IMR-90 (cell line): ENCODE measurements around the gene RAC3. TPM values are rescaled to one million over a fixed set of nuclear protein-coding genes. Genes with fewer than 3 reads are reported as not detected.

Experiments
- ATAC-seq: fragments of 200-7000 bp; cut with Tn5 transposase; 2 replicates; pipeline ENCODE4 v1.9.1; 2020; ENCODE audit warnings: low read depth, mild to moderate bottlenecking, moderate library complexity
- BruUV-seq: library from RNA; stranded (reverse); fragments of 400-500 nt; replicated peaks from 2 replicates; lab custom pipeline; 2021; lab: Mats Ljungman, UMichigan
- CTCF ChIA-PET: fragments of 300-600 bp; formaldehyde crosslinking; extraction: SDS; loops from one replicate; lab custom pipeline; 2021; ENCODE audit warnings: antibody characterized with exemption; lab: Yijun Ruan, JAX
- POLR2A ChIA-PET: fragments of 300-600 bp; sonication (Branson Sonifier 250); formaldehyde crosslinking; loops from one replicate; lab custom pipeline; 2022; ENCODE audit warnings: antibody characterized with exemption; ENCODE audit not compliant: unreplicated experiment; lab: Charles Lee
- DNase-seq: peaks from one replicate; pipeline ENCODE4 v3.0.0; 2013
- H2AFZ ChIP-seq: replicated peaks from 2 replicates; pipeline ENCODE3; 2013; ENCODE audit warnings: low read length, mild to moderate bottlenecking; ENCODE audit not compliant: poor library complexity
- H2AK5ac ChIP-seq: 2 replicates; pipeline ENCODE4 v1.6.1; 2013; ENCODE audit warnings: low read depth, low read length, inconsistent platforms
- H2AK9ac ChIP-seq: replicated peaks from 2 replicates; pipeline ENCODE3; 2013; ENCODE audit warnings: mild to moderate bottlenecking, low read depth, low read length, moderate library complexity; ENCODE audit not compliant: poor library complexity
- H2BK120ac ChIP-seq: 2 replicates; pipeline ENCODE4 v1.6.1; 2013; ENCODE audit warnings: low read depth, low read length, inconsistent platforms
- H2BK15ac ChIP-seq: 3 replicates; pipeline ENCODE4 v1.6.1; 2013; ENCODE audit warnings: low read depth, low read length, inconsistent platforms
- H2BK20ac ChIP-seq: 2 replicates; pipeline ENCODE4 v1.6.1; 2013; ENCODE audit warnings: low read depth, mild to moderate bottlenecking, inconsistent platforms, low read length, moderate library complexity
- H2BK5ac ChIP-seq: 2 replicates; pipeline ENCODE4 v1.6.1; 2013; ENCODE audit warnings: mild to moderate bottlenecking, low read depth, low read length, inconsistent platforms; ENCODE audit not compliant: poor library complexity, severe bottlenecking
- H3K14ac ChIP-seq: replicated peaks from 2 replicates; pipeline ENCODE4 v1.6.1; 2013; ENCODE audit warnings: low read depth, low read length, inconsistent platforms
- H3K18ac ChIP-seq: 2 replicates; pipeline ENCODE4 v1.6.1; 2013; ENCODE audit warnings: low read depth, low read length, control low read depth
- H3K23ac ChIP-seq: 2 replicates; pipeline ENCODE4 v1.6.1; 2013; ENCODE audit warnings: low read depth, low read length, inconsistent platforms
- H3K27ac ChIP-seq: 2 replicates; pipeline ENCODE4 v1.5.1; 2013; ENCODE audit warnings: mild to moderate bottlenecking, control low read depth, low read length; ENCODE audit not compliant: insufficient read depth
- H3K27me3 ChIP-seq: 2 replicates; pipeline ENCODE4 v1.6.1; 2013; ENCODE audit warnings: low read length; ENCODE audit not compliant: control insufficient read depth, insufficient read depth
- H3K36me3 ChIP-seq: 2 replicates; pipeline ENCODE4 v1.6.1; 2013; ENCODE audit warnings: low read length, mixed read lengths; ENCODE audit not compliant: control insufficient read depth, insufficient read depth
- H3K4ac ChIP-seq: 2 replicates; pipeline ENCODE4 v1.6.1; 2013; ENCODE audit warnings: low read depth, low read length, inconsistent platforms
- H3K4me1 ChIP-seq: 2 replicates; pipeline ENCODE4 v1.6.1; 2013; ENCODE audit warnings: low read length, mixed read lengths; ENCODE audit not compliant: control insufficient read depth, insufficient read depth
- H3K4me2 ChIP-seq: 2 replicates; pipeline ENCODE4 v1.6.1; 2013; ENCODE audit warnings: low read depth, mild to moderate bottlenecking, control low read depth, low read length, moderate library complexity
- H3K4me3 ChIP-seq: 2 replicates; pipeline ENCODE4 v1.5.1; 2013; ENCODE audit warnings: low read depth, mild to moderate bottlenecking, control low read depth, low read length, moderate library complexity; ENCODE audit not compliant: insufficient read depth
- H3K56ac ChIP-seq: 2 replicates; pipeline ENCODE4 v1.6.1; 2013; ENCODE audit warnings: low read length, inconsistent platforms; ENCODE audit not compliant: insufficient read depth; ENCODE audit errors: extremely low read depth
- H3K79me1 ChIP-seq, 2 experiments: 2 replicates each; pipeline ENCODE4 v1.6.1; 2013; ENCODE audit warnings: low read length in 2 of 2, inconsistent platforms in 1 of 2, low read depth in 1 of 2
- H3K9ac ChIP-seq: 2 replicates; pipeline ENCODE4 v1.6.1; 2013; ENCODE audit warnings: low read depth, low read length, control low read depth
- H3K9me1 ChIP-seq: 2 replicates; pipeline ENCODE4 v1.6.1; 2013; ENCODE audit warnings: low read length, inconsistent platforms; ENCODE audit not compliant: insufficient read depth
- H3K9me3 ChIP-seq: 2 replicates; pipeline ENCODE4 v1.6.1; 2013; ENCODE audit warnings: low read length; ENCODE audit not compliant: control insufficient read depth, insufficient read depth
- H4K20me1 ChIP-seq: 2 replicates; pipeline ENCODE4 v1.6.1; 2013; ENCODE audit warnings: low read length, inconsistent platforms; ENCODE audit not compliant: insufficient read depth
- H4K5ac ChIP-seq: 2 replicates; pipeline ENCODE4 v1.6.1; 2013; ENCODE audit warnings: mild to moderate bottlenecking, low read depth, low read length, control low read depth
- H4K8ac ChIP-seq, 2 experiments: 2 replicates each; pipeline ENCODE4 v1.6.1; 2013; ENCODE audit warnings: low read depth in 2 of 2, low read length in 2 of 2, control low read depth in 1 of 2, inconsistent platforms in 1 of 2
- H4K91ac ChIP-seq: 2 replicates; pipeline ENCODE4 v1.6.1; 2013; ENCODE audit warnings: low read depth, low read length, inconsistent platforms; ENCODE audit not compliant: insufficient read depth
- CTCF ChIP-seq: conservative IDR thresholded peaks from 2 replicates; pipeline ENCODE4 v1.5.1; 2012; ENCODE audit warnings: mild to moderate bottlenecking, low read depth, low read length, improper control_type of control experiment
- ELK1 ChIP-seq: fragments of 150-350 bp; IDR thresholded peaks from 2 replicates; pipeline ENCODE4 v1.6.1; 2016; ENCODE audit warnings: low read depth, mild to moderate bottlenecking, low read length, moderate library complexity, borderline replicate concordance
- MAFK ChIP-seq: IDR thresholded peaks from 2 replicates; pipeline ENCODE4 v1.6.1; 2012; ENCODE audit warnings: low read depth, low read length, improper control_type of control experiment
- MAZ ChIP-seq: IDR thresholded peaks from 2 replicates; pipeline ENCODE4 v1.6.1; 2012; ENCODE audit warnings: low read depth, mild to moderate bottlenecking, low read length, improper control_type of control experiment, moderate library complexity, borderline replicate concordance
- MXI1 ChIP-seq: IDR thresholded peaks from 2 replicates; pipeline ENCODE4 v1.6.1; 2012; ENCODE audit warnings: low read depth, mild to moderate bottlenecking, low read length, moderate library complexity, borderline replicate concordance
- POLR2A ChIP-seq: IDR thresholded peaks from 2 replicates; pipeline ENCODE4 v1.6.1; 2012; ENCODE audit warnings: mild to moderate bottlenecking, low read depth, low read length
- RAD21 ChIP-seq: IDR thresholded peaks from 2 replicates; pipeline ENCODE4 v1.6.1; 2012; ENCODE audit warnings: low read length, improper control_type of control experiment
- SMC3 ChIP-seq: fragments of 150-350 bp; IDR thresholded peaks from 2 replicates; pipeline ENCODE4 v1.6.1; 2016; ENCODE audit warnings: low read depth, mild to moderate bottlenecking, antibody characterized with exemption, low read length, moderate library complexity
- WGBS, 2 experiments: methylation state at CpG; one replicate each; pipeline versions ENCODE4 v1.1.5 to v1.1.7; 2013; ENCODE audit warnings: missing lambda C conversion rate in 2 of 2; ENCODE audit not compliant: insufficient read length in 1 of 2; ENCODE audit errors: extremely low coverage in 2 of 2; 5-methylcytosine and 5-hydroxymethylcytosine counted together
- dilution Hi-C: fragments of 300-500 bp; cut with HindIII; formaldehyde crosslinking; loops from one replicate; pipeline ENCODE4 v1.14.3; 2018; ENCODE audit warnings: low sequenced_read_pairs; ENCODE audit not compliant: unreplicated experiment
- in situ Hi-C: fragments of 300-500 bp; cut with MboI; formaldehyde crosslinking; loops from 3 replicates; pipeline ENCODE4 v1.14.3; 2019; ENCODE audit warnings: low sequenced_read_pairs, inconsistent platforms, mixed read lengths
- intact Hi-C: fragments of 100-400 bp; cut with micrococcal nuclease; formaldehyde crosslinking; loops from 2 replicates; pipeline ENCODE4 v1.10.0; 2022
- polyA plus RNA-seq, 3 experiments: library from polyadenylated mRNA; depleted of rRNA; stranded (reverse); fragments of >200 nt; gene quantifications; 2 replicates each; pipeline ENCODE4 v1.2.3, GENCODE V29; 2012; ENCODE audit warnings: low replicate concordance in 1 of 3
- total RNA-seq: library from RNA; depleted of rRNA; stranded (reverse); fragments of >200 nt; gene quantifications from 2 replicates; pipeline ENCODE4 v1.2.3, GENCODE V29; 2012

Gene RAC3
- total and polyA plus RNA-seq, 2 of the 4 experiments (the other 2 are of a cell fraction): 5.7 to 23.4 TPM

- no peaks in the 10 kb centered on the region for H3K27me3 ChIP-seq
- H3K18ac ChIP-seq: no peak overlapping the region
- H3K9ac ChIP-seq: no peak overlapping the region
- no peaks in the 10 kb centered on the region for H3K79me1 ChIP-seq
- no peak overlapping the region for H4K5ac ChIP-seq
- H3K4me1 ChIP-seq: no peaks in the 10 kb centered on the region
- no peak overlapping the region for H2BK20ac ChIP-seq
- no peak overlapping the region for H2BK5ac ChIP-seq
- no peak overlapping the region for H3K56ac ChIP-seq
- DNase-seq: no peak
- intact Hi-C loops (no loop called here), dilution Hi-C loops (no loop called here), in situ Hi-C loops (no loop called here)
- H4K20me1 ChIP-seq: no peaks in the 10 kb centered on the region; the same call in none of the 2 replicates
- CTCF ChIA-PET: no interaction called here
- no peaks in the 10 kb centered on the region for H3K9me1 ChIP-seq
- no peaks in the 10 kb centered on the region for H3K9me3 ChIP-seq
- ATAC-seq: no peak
- H3K4ac ChIP-seq: no peak overlapping the region
- no peak overlapping the region for H2BK120ac ChIP-seq
- H2AK9ac ChIP-seq: no peak overlapping the region
- BruUV-seq: no TSS peak
- no peak overlapping the region for H4K8ac ChIP-seq
- 91% methylated on average over 10 of the region's 19 CpGs; no CpG with 5 or more reads in 1 of the 2 experiments for whole genome bisulfite sequencing, 2 experiments
- no peak overlapping the region for H2AFZ ChIP-seq
- H3K4me3 ChIP-seq: no peak overlapping the region
- H3K27ac ChIP-seq: no peak overlapping the region
- H3K4me2 ChIP-seq: no peak overlapping the region
- POLR2A ChIA-PET: no interaction called here
- no peak overlapping the region for H2AK5ac ChIP-seq
- H4K91ac ChIP-seq: no peak overlapping the region
- TF ChIP-seq SMC3 (no peak), MXI1 (no peak), MAZ (no peak), MAFK (no peak), ELK1 (no peak), RAD21 (no peak), POLR2A (no peak), CTCF (no peak)
- no peak overlapping the region for H3K14ac ChIP-seq
- H3K23ac ChIP-seq: no peak overlapping the region
- H3K36me3 ChIP-seq: peaks cover 83% of the 10 kb centered on the region
- H2BK15ac ChIP-seq: no peak overlapping the region
Measured at GRCh38 chr17:82082456-82082855, 51.0 kb downstream of the RAC3 start.
